SH-SY5Y (cell line): ENCODE measurements around the gene FAM228B.

Source experiments
- GATA2 ChIP-seq: IDR thresholded peaks from 2 replicates; pipeline ENCODE4 v1.6.1; 2011; ENCODE audit warnings: mild to moderate bottlenecking, low read depth, low read length
- GATA3 ChIP-seq: IDR thresholded peaks from 2 replicates; pipeline ENCODE4 v1.6.1; 2011; ENCODE audit warnings: low read depth, mild to moderate bottlenecking, low read length, moderate library complexity

GRCh38 chr2:24175631-24176187 is 52.4 kb downstream of the FAM228B start:
- TF ChIP-seq GATA3 (no peak), GATA2 (no peak)
